GM19395 (cell line): ENCODE measurements around the gene NQO1.

ENCODE experiments used
- ATAC-seq: cut with Tn5 transposase; IDR thresholded peaks from one replicate; pipeline ENCODE4 v1.9.1; 2021; ENCODE audit warnings: mild to moderate bottlenecking, moderate library complexity; ENCODE audit not compliant: unreplicated experiment

Gene NQO1

DNA sequence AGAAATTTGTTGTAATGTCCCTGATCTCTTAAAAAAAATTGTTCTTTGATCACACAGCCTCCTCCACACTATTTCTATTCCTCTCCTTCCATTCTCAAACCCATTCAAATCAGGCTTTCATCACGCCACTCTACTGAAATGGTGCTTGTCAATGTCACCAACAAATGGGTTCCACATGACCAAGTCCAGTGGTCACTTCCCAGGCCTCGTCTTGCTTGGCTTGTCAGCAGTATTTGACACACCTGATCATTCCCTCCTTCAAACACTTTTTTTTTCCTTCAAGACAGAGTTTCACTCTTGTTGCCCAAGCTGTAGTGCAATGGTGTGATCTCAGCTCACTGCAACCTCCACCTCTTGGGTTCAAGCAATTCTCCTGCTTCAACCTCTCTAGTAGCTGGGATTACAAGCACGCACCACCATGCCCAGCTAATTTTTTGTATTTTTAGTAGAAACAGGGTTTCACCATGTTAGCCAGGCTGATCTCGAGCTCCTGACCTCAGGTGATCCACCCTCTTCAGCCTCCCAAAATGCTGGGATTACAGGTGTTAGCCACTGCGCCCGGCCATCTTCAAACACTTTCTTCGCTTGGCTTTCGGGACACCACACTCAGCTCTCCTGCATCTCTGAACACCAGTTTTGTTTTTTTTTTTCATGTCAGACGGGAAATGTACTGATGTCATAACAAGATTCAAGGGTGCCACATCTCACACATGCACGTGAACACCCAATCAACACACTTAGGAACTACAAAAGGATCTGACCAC lies 18.3 kb downstream of the NQO1 start:
- no peak for ATAC-seq

DNA sequence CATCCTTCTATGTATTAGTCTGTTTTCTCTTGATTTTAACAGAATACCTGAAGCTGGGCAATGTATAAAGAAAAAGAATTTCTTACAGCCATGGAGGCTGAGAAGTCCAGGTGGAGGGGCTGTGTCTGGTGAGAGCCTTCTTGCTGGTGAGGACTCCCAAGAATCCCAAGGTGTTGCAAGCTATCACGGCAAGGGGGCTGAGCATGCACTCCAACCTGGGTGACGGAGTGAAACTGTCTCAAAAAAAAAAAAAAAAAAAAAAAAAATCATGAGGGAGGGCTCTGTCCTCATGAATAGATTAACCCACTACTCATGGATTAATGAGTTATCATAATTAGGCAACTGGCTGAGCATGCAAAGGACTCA lies 19.4 kb downstream of the NQO1 start:
- no peak for ATAC-seq

- no peak for ATAC-seq
Observed at GRCh38 chr16:69706256-69706974, 19.9 kb downstream of the NQO1 start.

- no peak for ATAC-seq
Observed at GRCh38 chr16:69703638-69704037, 22.7 kb downstream of the NQO1 start.

DNA sequence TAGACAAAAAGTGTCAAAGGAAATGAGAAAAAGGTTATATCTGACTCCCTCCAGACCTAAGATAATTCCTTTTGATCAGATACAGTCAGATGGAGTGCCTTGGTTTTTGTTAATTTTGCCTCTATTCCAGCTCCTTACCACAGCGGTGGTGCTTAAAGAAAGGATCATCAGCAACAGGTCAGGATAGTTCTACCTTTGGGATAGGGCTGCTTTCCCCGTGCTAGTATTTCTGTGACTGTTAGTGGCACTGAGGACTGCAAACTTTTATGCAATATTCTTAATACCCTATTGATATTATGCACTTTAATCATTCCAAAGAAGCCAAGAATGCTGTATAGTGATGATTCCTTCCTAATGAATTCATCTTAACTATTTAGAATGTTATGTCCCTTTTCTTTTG lies 24.5 kb downstream of the NQO1 start:
- no peak for ATAC-seq

- no peak for ATAC-seq
Observed at GRCh38 chr16:69701452-69701851, 24.9 kb downstream of the NQO1 start.

GRCh38 chr16:69699915-69700314 lies 26.4 kb downstream of the NQO1 start:
- ATAC-seq, result no peak

DNA sequence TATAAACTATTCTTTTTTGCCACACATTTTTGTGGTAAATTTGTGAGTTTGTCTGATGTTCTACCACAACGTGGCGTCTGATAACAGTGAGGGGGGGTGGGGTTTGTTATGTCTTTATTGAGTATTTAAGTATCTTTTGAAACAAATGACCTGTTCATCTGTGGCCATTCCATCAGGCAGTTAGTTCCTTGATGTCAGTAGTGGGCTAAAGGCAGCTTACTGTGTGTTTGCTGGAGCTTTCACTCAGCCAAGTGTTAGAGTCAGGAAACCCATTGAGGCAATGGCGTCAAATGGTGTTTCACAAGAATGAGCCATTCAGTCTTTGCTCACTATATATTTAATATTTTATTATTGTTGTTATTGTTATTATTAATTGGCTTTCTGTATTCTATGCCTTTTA lies 28.0 kb downstream of the NQO1 start:
- no peak for ATAC-seq

- ATAC-seq, result no peak
Observed at GRCh38 chr16:69693916-69694315, 32.4 kb downstream of the NQO1 start.

GRCh38 chr16:69691980-69692911 lies 34.1 kb downstream of the NQO1 start:
- ATAC-seq, result no peak

DNA sequence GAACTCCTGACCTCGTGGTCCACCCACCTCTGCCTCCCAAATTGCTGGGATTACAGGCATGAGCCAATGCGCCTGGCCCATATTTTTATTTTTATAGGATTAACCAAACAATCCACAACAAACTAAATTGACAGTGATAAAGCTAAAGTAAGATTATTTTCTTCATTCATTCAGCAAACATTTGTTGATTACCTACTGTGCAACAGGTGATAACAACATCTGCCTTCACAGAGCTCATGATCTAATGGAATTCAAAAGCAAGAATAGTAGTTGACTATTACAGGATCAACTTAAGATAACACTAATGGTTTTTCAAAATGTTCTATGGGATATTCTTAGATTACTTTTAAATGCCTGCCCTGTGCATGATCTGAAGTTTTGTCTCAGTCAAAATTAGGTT lies 37.8 kb downstream of the NQO1 start:
- no peak for ATAC-seq

- ATAC-seq, result no peak
Observed at GRCh38 chr16:69680358-69680757, 46.0 kb downstream of the NQO1 start.

DNA sequence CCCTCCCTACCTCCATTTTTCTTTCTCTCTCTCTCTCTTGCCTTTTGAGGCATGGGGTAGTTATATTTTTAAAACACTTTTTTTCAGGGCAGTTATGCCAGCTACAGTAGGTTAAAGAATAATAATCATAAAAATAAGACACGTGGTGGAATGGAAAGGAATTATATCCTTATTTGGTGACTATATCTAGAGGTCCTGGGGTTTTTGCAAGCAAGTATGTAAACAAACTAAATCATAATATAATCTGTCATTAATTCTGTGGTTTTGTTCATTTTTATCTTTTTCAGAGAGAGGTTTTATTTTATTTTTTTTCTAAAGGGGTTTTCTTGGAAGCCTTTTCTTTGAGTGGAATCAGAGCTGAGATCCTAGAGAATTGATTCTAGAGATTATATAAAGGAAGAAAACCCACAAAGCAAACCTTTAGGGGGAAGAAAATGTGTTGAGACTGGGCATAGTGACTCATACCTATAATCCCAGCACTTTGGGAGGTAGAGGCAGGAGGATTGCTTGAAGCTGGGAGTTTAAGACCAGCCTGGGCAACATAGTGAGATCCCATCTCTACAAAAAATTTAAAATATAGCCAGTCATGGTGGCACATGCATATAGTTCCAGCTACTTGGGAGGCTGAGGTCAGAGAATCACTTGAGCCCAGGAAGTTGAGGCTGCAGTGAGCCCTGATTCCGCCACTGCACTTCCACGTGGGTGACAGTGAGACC lies 53.2 kb downstream of the NQO1 start:
- no peak for ATAC-seq

DNA sequence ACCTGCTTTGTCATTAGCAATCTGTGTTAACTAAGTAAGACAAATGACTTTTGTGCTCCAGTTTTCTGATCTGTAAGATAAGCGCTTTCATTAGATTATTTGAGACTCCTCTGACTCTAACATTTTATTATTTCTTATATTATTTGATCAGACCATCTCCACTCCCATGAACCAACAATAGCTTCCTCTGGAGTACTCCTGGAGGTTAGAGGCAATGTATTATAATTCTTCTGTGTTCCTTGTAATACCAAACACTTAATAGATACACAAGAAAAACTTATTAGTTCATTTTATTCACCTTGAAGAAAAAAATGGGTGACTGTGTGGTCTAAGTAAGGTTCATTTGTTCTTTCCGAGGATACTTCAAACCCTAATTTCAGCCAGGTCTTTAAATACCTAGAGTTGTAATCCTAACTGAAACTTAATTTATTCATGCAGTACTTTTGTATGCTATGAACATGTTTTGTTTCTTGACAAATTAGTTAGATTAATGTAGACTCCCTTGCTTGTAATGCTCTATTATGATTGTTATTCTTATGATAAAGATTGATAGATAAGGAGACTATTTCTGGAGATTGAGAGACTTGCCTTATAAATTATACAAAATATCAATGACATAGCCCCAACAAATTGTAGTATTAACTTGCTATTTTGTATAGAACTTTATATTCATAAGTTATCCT lies 53.9 kb downstream of the NQO1 start:
- no peak for ATAC-seq

DNA sequence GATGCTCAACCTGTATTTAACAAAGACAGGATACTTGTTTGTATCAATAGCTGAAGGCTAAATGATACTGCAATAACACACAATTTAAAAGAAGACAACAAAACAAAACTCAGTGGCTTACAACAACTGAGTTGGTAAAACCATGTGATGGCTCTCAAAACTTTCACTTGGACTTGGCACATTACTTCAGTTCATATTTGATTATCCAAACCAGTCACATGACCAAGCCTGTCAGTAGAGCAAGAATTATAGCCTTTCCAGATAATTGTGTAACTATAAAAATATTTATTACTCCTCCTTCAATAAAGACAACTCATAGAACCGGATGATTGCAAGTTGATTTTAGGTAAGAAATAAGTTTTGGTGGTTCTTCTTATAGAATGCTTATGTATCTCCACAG lies 56.8 kb downstream of the NQO1 start:
- no peak for ATAC-seq

- no peak for ATAC-seq
Observed at GRCh38 chr16:69663846-69664245, 62.5 kb downstream of the NQO1 start.

GRCh38 chr16:69662901-69663300 lies 63.5 kb downstream of the NQO1 start:
- ATAC-seq, result no peak

DNA sequence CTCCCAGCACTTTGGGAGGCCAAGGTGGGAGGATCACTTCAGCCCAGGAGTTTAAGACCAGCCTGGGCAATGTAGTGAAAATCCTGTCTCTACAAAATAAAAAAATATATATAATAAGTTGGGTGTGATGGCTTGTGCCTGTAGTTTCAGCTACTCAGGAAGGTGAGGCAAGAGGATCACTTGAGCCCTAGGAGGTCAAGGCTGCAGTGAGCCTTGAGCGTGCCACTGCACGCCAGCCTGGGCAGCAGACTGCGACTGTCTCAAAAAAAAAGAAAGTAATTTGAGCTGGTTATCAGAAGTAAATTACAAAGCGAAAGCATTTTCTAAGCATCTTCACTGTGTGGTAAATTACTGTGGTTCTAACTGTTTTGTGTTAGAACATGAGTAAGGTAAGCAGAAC lies 66.2 kb downstream of the NQO1 start:
- ATAC-seq, result no peak
